ENCODE data around the gene ZNF217.
A peak's percentile ranks its signal among the peaks of the same experiment; 100 is the strongest.
"Not testable (repeated sequence)": the region's sequence is repeated elsewhere in the genome, so short reads cannot be mapped to it uniquely, and the experiment has no call there.

Gene ZNF217

GRCh38 chr20:53547664-53548239 lies 45.9 kb downstream of the ZNF217 start:
- TF ChIP-seq, protein P1, sequence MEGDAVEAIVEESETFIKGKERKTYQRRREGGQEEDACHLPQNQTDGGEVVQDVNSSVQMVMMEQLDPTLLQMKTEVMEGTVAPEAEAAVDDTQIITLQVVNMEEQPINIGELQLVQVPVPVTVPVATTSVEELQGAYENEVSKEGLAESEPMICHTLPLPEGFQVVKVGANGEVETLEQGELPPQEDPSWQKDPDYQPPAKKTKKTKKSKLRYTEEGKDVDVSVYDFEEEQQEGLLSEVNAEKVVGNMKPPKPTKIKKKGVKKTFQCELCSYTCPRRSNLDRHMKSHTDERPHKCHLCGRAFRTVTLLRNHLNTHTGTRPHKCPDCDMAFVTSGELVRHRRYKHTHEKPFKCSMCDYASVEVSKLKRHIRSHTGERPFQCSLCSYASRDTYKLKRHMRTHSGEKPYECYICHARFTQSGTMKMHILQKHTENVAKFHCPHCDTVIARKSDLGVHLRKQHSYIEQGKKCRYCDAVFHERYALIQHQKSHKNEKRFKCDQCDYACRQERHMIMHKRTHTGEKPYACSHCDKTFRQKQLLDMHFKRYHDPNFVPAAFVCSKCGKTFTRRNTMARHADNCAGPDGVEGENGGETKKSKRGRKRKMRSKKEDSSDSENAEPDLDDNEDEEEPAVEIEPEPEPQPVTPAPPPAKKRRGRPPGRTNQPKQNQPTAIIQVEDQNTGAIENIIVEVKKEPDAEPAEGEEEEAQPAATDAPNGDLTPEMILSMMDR (IDR thresholded peaks at IDR 0.05; ENCODE audit: borderline replicate concordance, insufficient read depth, low read depth, low read length): peak; percentile 56; the same call in 1 of the 2 replicates
- no peak overlapping the region for H3K4me3 ChIP-seq (ENCODE audit: low read depth, low read length)

DNA sequence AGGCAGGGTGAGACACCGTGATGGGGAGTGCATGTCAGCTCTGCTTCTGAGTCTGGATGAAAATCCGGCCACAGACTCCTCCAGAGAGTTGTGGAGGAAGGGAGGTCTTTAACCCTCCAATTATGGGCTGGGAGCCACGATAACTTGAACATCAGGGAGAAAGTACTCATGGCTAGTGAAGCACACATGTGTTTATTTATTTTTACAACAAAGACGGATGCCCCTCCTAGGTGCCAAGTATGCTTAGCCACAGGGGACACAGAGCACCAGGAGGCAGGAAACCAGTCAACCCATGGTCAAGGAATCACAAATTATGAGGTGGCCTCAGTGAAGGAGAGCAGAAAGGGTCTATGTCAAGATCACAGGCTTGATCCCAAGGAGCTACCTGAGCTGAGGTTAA lies 54.1 kb downstream of the ZNF217 start:
- H3K4me3 ChIP-seq (ENCODE audit: low read depth, low read length): no peak overlapping the region
- TF ChIP-seq, protein P1 (IDR thresholded peaks at IDR 0.05; ENCODE audit: borderline replicate concordance, insufficient read depth, low read depth, low read length): no peak

DNA sequence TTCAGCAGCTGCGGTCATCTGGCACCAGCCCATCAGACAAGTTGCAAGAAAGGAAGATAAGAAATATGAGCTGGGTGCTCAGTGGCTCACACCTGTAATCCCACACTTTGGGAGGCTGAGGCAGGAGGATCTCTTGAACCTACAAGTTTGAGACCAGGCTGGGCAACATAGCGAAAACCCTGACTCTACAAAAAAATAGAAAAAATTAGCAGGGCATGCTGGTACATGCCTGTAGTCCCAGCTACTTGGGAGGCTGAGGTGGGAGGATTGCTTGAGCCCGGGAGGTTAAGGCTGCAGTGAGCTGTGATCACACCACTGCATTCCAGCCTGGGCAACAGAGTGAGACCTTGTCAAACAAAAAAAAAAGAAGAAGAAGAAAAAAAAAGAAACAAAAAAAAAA lies 57.3 kb downstream of the ZNF217 start:
- not testable (repeated sequence) for H3K4me3 ChIP-seq (ENCODE audit: low read depth, low read length)

DNA sequence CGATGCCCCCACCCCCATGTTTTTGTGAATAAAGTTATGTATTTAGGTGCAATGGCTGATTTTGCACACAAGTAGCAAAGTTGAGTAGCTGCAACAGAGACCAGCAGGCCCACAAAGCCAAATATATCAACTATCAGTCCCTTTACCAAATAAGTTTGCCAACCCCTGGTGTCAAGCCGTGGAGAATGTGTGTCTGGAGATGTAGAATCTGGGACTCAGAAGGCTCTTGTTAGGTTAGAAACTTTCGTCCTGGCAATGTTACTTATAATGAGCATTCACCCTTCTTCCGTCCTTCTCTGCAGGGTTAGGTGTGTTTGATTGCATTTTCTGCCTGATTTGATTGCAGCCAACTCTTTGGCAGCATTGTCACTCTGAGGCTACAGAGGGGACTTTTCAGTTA lies 57.8 kb downstream of the ZNF217 start:
- no peak overlapping the region for H3K4me3 ChIP-seq (ENCODE audit: low read depth, low read length)
- TF ChIP-seq, protein P1 (IDR thresholded peaks at IDR 0.05; ENCODE audit: borderline replicate concordance, insufficient read depth, low read depth, low read length): no peak

DNA sequence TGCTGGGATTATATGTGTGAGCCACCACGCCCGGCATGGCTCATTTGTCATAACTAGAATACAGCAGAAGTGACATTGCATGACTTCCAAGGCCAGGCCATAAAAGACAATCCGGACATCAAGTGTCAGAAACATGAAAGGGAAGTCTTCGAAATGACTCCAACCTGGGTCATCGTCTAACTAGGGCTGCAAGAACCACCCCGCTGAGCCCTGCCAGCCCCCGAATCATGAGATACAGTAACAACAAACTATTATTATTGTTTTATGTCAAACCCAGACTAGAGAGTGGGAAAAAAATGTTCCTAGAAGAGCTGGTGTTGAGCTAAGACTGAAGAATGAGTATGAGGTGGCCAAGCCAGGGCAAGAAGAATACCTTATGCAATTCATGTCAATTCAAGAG lies 59.6 kb downstream of the ZNF217 start:
- TF ChIP-seq, protein P1 (IDR thresholded peaks at IDR 0.05; ENCODE audit: borderline replicate concordance, insufficient read depth, low read depth, low read length): no peak
- no peak overlapping the region for H3K4me3 ChIP-seq (ENCODE audit: low read depth, low read length)

- H3K4me3 ChIP-seq (ENCODE audit: low read depth, low read length): no peak overlapping the region
- TF ChIP-seq, protein P1 (IDR thresholded peaks at IDR 0.05; ENCODE audit: borderline replicate concordance, insufficient read depth, low read depth, low read length): no peak
Observed at GRCh38 chr20:53533500-53533899, 60.1 kb downstream of the ZNF217 start.

DNA sequence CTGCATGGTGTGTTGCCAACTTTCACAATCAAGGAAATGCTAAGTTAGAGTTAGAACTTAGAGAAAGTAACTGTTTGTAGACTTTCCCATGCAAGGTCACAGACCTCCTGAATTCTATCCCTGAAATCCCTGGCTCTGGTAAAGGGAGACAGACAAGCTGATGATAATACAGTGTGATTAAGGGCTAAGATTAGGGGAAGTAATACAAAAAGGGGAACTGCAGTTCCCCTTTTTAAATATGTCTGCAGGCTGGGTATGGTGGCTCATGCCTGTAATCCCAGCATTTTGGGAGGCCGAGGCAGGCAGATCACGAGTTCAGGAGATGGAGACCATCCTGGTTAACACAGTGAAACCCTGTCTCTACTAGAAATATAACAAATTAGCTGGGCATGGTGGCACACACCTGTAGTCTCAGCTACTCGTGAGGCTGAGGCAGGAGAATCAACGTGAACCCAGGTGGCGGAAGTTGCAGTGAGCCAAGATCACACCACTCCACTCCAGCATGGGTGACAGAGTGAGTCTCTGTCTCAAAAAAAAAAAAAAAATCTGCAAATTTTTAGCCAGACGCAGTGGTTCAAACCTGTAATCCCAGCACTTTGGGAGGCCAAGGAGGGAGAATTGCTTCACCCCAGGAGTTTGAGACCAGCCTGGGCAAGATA lies 60.9 kb downstream of the ZNF217 start:
- not testable (repeated sequence) for H3K4me3 ChIP-seq (ENCODE audit: low read depth, low read length)

DNA sequence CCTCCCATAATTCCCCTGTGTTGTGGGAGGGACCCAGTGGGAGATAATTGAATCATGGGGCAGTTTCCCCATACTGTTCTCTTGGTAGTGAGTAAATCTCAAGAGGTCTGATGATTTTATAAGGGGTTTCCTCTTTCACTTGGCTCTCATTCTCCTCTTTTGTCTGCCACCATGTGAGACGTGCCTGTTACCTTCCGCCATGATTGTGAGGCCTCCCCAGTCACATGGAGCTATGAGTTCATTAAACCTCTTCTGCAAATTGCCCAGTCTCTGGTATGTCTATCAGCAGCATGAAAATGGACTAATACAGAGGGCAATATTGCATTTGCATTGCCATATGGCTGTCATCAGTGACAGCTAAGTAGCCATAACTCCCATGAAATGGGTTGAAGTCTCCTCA lies 63.2 kb downstream of the ZNF217 start:
- TF ChIP-seq, protein P1 (IDR thresholded peaks at IDR 0.05; ENCODE audit: borderline replicate concordance, insufficient read depth, low read depth, low read length): no peak
- no peak overlapping the region for H3K4me3 ChIP-seq (ENCODE audit: low read depth, low read length)
